B cell (primary cell): ENCODE results near the gene COPS3.

Experiments
- EZH2 ChIP-seq: IDR thresholded peaks from 2 replicates; pipeline ENCODE4 v1.6.1; 2012; ENCODE audit warnings: borderline replicate concordance, low read depth, mild to moderate bottlenecking, moderate library complexity, low read length; ENCODE audit not compliant: insufficient read depth, poor library complexity, severe bottlenecking
- TF ChIP-seq, protein P1 (sequence below): fragments of 200-600 bp; IDR thresholded peaks from one replicate; pipeline ENCODE4 v1.8.0; 2022; ENCODE audit warnings: antibody characterized with exemption, mild to moderate bottlenecking

DNA sequence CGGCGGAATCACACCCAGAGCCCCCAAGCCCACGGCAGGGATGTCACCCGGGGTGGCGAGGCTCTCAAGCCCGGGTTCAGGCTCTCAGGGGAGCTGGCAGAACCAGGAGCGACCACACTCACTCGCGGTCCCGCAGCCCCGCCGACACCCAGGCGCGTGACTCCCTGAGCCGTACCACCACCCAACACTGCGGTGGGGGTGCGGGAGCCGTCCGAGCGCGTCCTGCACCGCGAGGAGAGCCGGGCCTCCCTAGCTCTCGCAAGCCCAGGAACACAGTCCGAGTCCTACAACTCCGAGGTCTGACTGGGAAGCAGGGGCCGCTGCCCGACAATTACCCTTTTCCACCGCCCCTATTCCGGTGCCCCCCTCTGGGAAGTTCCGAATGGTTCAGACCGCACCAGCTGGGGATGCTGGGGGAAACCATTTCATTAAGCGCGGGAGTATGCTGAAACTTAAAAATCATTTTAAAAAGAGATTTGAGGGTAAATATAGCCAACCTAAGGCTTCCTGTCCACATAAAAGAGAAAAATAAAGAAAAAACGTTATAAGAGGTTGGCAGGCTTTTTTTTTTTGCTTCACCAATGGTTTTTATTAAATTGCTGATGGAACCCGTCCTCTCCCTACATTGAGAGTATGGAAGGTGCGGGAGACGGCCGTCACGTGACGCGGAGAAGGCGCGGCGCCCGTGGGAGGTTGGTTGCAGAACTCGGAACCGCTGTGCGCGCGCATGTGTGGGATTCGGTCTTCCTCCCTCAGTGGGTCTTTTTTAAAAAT lies 43.8 kb downstream of the COPS3 start, which contains the start of gene FLCN:
- no peak for TF ChIP-seq EZH2
- TF ChIP-seq, protein P1, sequence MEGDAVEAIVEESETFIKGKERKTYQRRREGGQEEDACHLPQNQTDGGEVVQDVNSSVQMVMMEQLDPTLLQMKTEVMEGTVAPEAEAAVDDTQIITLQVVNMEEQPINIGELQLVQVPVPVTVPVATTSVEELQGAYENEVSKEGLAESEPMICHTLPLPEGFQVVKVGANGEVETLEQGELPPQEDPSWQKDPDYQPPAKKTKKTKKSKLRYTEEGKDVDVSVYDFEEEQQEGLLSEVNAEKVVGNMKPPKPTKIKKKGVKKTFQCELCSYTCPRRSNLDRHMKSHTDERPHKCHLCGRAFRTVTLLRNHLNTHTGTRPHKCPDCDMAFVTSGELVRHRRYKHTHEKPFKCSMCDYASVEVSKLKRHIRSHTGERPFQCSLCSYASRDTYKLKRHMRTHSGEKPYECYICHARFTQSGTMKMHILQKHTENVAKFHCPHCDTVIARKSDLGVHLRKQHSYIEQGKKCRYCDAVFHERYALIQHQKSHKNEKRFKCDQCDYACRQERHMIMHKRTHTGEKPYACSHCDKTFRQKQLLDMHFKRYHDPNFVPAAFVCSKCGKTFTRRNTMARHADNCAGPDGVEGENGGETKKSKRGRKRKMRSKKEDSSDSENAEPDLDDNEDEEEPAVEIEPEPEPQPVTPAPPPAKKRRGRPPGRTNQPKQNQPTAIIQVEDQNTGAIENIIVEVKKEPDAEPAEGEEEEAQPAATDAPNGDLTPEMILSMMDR, result no peak
